GM18499 (cell line): ENCODE results near the gene HCFC2.

Experiments
- ATAC-seq: cut with Tn5 transposase; IDR thresholded peaks from one replicate; pipeline ENCODE4 v1.9.1; 2021; ENCODE audit warnings: moderate number of reproducible peaks; ENCODE audit not compliant: insufficient read depth, unreplicated experiment

Gene HCFC2

DNA sequence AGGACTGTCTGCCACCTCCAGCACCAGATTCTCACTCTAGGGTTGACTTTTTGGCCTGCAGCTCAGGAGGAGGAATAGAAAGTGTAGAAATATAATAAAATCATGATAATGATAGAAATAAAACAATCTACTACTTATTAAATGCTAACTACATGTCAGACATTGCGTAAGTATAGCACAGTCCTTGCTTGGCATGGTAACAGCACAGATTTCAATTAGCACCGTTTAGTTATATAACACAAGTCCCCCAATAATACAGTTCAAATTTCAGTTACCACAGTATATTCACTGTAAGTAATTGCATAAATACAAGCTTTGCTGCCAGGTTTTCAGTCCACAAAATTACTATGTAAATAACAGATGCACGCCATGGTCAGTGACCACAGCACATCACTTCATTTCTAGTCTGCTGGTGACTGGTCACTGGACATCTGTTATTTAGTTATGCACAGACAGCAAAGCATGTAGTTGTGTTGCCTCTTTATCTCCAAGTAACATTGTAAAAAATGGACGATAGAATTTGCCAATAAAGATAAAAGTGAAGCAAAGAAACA, 7.8 kb upstream of the HCFC2 start:
- no peak for ATAC-seq

DNA sequence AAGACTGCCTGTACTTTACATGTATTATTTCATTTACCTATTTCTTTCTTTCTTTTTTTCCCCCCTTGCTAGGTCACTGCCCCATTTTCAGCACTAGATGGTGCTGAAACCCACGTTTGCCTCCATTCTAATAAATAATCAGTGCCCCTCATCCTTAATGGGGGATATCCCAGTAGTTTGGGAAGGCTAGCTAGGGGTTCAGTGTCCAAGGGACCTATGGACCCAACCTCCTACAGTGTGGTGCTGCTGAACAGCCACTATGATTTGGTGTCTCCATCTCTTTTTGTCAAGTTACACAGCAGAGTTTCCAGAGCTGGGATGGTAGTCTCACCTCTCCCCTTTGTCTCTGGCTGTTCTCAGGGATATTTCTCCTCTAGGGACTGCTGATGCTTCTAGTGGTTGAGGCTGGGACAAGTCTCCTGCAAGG, 6.5 kb upstream of the HCFC2 start:
- no peak for ATAC-seq

- ATAC-seq, result no peak
These were observed 5.5 kb upstream of the HCFC2 start for GRCh38 chr12:104058802-104059201.

DNA sequence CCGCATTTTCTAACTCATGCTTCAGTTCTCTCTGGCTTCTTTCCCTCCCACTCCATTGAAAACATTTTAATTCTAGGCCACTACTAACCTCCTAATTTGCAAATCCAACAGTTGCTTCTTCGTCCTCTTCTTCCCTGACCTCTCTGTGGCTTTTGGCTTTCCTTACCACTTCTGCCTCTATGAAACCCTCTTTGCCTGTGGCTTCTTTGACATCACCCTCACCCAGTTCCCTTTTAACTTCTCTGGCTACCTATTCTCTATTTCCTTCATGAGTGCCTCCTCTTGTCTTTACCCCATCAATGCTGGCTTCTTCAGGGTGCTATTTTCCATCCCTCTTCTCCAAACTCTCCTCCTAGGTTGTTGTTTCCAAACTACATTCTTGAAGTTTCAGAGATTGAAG, 4.4 kb upstream of the HCFC2 start:
- no peak for ATAC-seq

DNA sequence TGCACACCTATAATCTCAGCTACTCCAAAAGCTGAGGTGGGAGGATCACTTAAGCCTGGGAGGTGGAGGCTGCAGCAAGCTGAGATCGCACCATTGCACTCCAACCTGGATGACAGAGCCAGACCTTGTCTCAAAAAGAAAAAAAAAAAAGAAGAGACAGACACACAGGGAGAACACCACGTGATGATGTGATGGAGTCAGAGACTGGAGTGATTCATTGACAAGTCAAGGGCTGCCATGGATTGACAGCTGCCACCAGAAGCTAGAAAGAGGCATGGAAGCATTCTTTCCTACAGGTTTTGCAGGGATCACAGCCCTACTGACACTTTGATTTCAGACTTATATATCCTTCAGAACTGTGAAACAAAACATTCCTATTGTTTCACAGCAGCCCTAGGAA, 3.5 kb upstream of the HCFC2 start:
- ATAC-seq, result no peak

- peak; percentile 20 for ATAC-seq
These were observed 660 bp upstream of the HCFC2 start for GRCh38 chr12:104063712-104064030.

- ATAC-seq, result peak; percentile 12
These were observed 604 bp downstream of the HCFC2 start for GRCh38 chr12:104064842-104065427.

GRCh38 chr12:104072099-104072498, 7.8 kb downstream of the HCFC2 start:
- ATAC-seq, result no peak

- no peak for ATAC-seq
These were observed 9.4 kb downstream of the HCFC2 start for GRCh38 chr12:104073699-104074098.

GRCh38 chr12:104079024-104079423, 14.7 kb downstream of the HCFC2 start:
- no peak for ATAC-seq

- no peak for ATAC-seq
These were observed 16.4 kb downstream of the HCFC2 start for GRCh38 chr12:104080764-104081163.

GRCh38 chr12:104083769-104084475, 19.6 kb downstream of the HCFC2 start:
- peak; percentile 74 for ATAC-seq

GRCh38 chr12:104090685-104091084, 26.4 kb downstream of the HCFC2 start:
- ATAC-seq, result no peak

DNA sequence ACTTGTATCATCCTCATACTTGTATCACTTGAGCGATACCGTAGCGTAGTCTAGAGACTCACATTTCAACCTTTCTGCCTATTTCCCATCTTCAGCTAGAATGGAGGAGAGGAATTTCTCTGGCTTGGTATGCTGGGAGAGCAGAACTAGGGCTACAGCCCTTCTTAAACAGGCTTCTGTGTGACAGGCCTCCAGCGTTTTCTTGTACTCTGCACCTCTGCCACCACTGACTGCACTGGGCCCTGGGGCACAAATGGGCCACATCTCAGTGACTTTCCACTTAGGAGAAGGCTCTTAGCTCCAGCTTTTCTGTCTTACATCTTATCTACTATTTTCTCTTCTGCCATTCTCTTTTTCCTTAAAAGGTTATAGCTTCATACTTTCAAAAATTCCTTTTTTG, 26.8 kb downstream of the HCFC2 start:
- ATAC-seq, result no peak

GRCh38 chr12:104094284-104094683, 30.0 kb downstream of the HCFC2 start:
- no peak for ATAC-seq

GRCh38 chr12:104095289-104095688, 31.0 kb downstream of the HCFC2 start:
- no peak for ATAC-seq

- ATAC-seq, result no peak
These were observed 33.6 kb downstream of the HCFC2 start for GRCh38 chr12:104097954-104098353.

DNA sequence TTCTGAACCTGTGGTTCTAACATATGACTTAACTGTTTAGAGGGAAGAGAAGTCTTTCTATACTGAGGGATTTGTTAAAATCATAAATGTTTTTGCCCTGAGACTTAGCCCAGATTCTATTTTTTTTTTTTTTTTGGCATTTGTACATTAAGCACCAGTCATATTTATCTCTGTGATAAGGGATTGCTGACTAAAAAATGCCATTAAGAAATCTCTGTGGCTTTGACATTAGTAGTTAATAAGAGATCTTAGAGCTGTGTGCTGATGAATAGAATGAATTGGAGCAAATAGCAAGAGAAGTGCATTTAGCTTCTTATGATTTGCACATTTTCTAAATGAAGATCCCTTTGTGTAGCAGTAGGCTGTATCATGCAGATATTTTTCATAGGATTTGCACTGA, 41.1 kb downstream of the HCFC2 start:
- no peak for ATAC-seq

- no peak for ATAC-seq
These were observed 42.6 kb downstream of the HCFC2 start for GRCh38 chr12:104106965-104107364.

- ATAC-seq, result no peak
These were observed 44.6 kb downstream of the HCFC2 start for GRCh38 chr12:104108755-104109445.

- no peak for ATAC-seq
These were observed 45.3 kb downstream of the HCFC2 start for GRCh38 chr12:104109446-104110271.
